Panc1 (cell line): ENCODE measurements around the gene KCNE4. TPM values are rescaled to one million over a fixed set of nuclear protein-coding genes. Genes with fewer than 3 reads are reported as not detected.
A peak's percentile ranks its signal among the peaks of the same experiment; 100 is the strongest.

Experiments used
- ATAC-seq: fragments of 200-7000 bp; cut with Tn5 transposase; 2 replicates; pipeline ENCODE4 v1.9.1; 2020; ENCODE audit warnings: mild to moderate bottlenecking, moderate library complexity
- Bru-seq: library from RNA; stranded (reverse); fragments of 400-500 nt; gene quantifications from one replicate; lab custom pipeline; 2021; lab: Mats Ljungman, UMichigan
- BruChase-seq, 2 experiments: library from RNA; stranded (reverse); fragments of 400-500 nt; gene quantifications; one replicate each; lab custom pipeline; 2021; lab: Mats Ljungman, UMichigan
- BruUV-seq: library from RNA; stranded (reverse); fragments of 400-500 nt; replicated peaks from 2 replicates; lab custom pipeline; 2021; lab: Mats Ljungman, UMichigan
- CTCF ChIA-PET: fragments of 300-600 bp; sonication (Branson Sonifier 250); formaldehyde crosslinking; loops from one replicate; lab custom pipeline; 2022; ENCODE audit warnings: antibody characterized with exemption; lab: Charles Lee
- POLR2A ChIA-PET: fragments of 300-600 bp; sonication (Branson Sonifier 250); formaldehyde crosslinking; loops from one replicate; lab custom pipeline; 2022; ENCODE audit warnings: antibody characterized with exemption; lab: Charles Lee
- DNase-seq: peaks from one replicate; pipeline ENCODE4 v3.0.0-alpha.2; 2010; ENCODE audit warnings: low read depth, low spot score
- H3K27ac ChIP-seq: 2 replicates; pipeline ENCODE4 v1.5.1; 2011; ENCODE audit warnings: mild to moderate bottlenecking, low read length, inconsistent platforms
- H3K27me3 ChIP-seq: fragments of 200-500 bp; sonication (Bioruptor generic); 2 replicates; pipeline ENCODE4 v1.6.0; 2014; ENCODE audit warnings: low read length, inconsistent platforms; ENCODE audit not compliant: control insufficient read depth, insufficient read depth
- H3K36me3 ChIP-seq: fragments of 200-500 bp; sonication (Bioruptor generic); 2 replicates; pipeline ENCODE4 v1.5.1; 2014; ENCODE audit warnings: inconsistent platforms, mild to moderate bottlenecking, low read length, moderate library complexity; ENCODE audit not compliant: control insufficient read depth, insufficient read depth
- H3K4me1 ChIP-seq: 2 replicates; pipeline ENCODE4 v1.5.1; 2011; ENCODE audit warnings: inconsistent platforms, mild to moderate bottlenecking, low read length, moderate library complexity; ENCODE audit not compliant: control insufficient read depth, insufficient read depth
- H3K4me3 ChIP-seq, 2 experiments: 2 replicates each; pipeline ENCODE4 v1.5.1; 2011 to 2012; ENCODE audit warnings: low read depth in 2 of 2, low read length in 2 of 2, mild to moderate bottlenecking in 2 of 2, inconsistent platforms in 1 of 2, moderate library complexity in 1 of 2
- H3K9me3 ChIP-seq: fragments of 200-500 bp; sonication (Bioruptor generic); 2 replicates; pipeline ENCODE4 v1.5.1; 2014; ENCODE audit warnings: low read depth, mild to moderate bottlenecking, inconsistent platforms, low read length, moderate library complexity; ENCODE audit not compliant: control insufficient read depth, insufficient read depth
- POLR2AphosphoS5 ChIP-seq: IDR thresholded peaks from 2 replicates; pipeline ENCODE4 v1.6.1; 2012; ENCODE audit warnings: mild to moderate bottlenecking, low read depth, low read length, moderate library complexity
- REST ChIP-seq, 2 experiments: IDR thresholded peaks; 2 replicates each; pipeline ENCODE4 v1.6.1; 2011 to 2012; ENCODE audit warnings: low read depth in 2 of 2, control low read depth in 1 of 2, low read length in 1 of 2, mild to moderate bottlenecking in 1 of 2, moderate library complexity in 1 of 2; ENCODE audit not compliant: insufficient read depth in 1 of 2
- SIN3A ChIP-seq: IDR thresholded peaks from 2 replicates; pipeline ENCODE4 v1.6.1; 2012; ENCODE audit warnings: low read depth, mild to moderate bottlenecking, low read length, moderate library complexity, borderline replicate concordance; ENCODE audit not compliant: insufficient read depth
- TCF7L2 ChIP-seq: IDR thresholded peaks from 2 replicates; pipeline ENCODE4 v1.6.1; 2011; ENCODE audit warnings: mild to moderate bottlenecking, low read depth, low read length, inconsistent platforms
- in situ Hi-C: cut with HindIII; loops from 2 replicates; pipeline ENCODE4 v1.10.0; 2016; ENCODE audit warnings: low sequenced_read_pairs, low pct_unique_long_range_greater_than_20kb
- intact Hi-C: fragments of 100-400 bp; cut with micrococcal nuclease; formaldehyde crosslinking; loops from one replicate; pipeline ENCODE4 v1.10.0; 2022; ENCODE audit not compliant: unreplicated experiment
- long read RNA-seq: library from polyadenylated mRNA; unstranded; transcript quantifications from one replicate; pipeline ENCODE4 v2.0.0, GENCODE V29; 2021; ENCODE audit not compliant: unreplicated experiment
- polyA plus RNA-seq: library from polyadenylated mRNA; unstranded; fragments of >200 nt; gene quantifications from one replicate; pipeline ENCODE4 v1.2.1, GENCODE V29; 2012; ENCODE audit warnings: missing spikeins; ENCODE audit not compliant: insufficient read length
- total RNA-seq: library from RNA; stranded (reverse); gene quantifications from one replicate; pipeline ENCODE4 v1.2.1, GENCODE V29; 2021; ENCODE audit not compliant: unreplicated experiment
- TF ChIP-seq, protein P1 (sequence below): fragments of 450-650 bp; IDR thresholded peaks from 2 replicates; pipeline ENCODE4 v1.5.1; 2017; ENCODE audit warnings: mild to moderate bottlenecking

The KCNE4 gene, protein sequence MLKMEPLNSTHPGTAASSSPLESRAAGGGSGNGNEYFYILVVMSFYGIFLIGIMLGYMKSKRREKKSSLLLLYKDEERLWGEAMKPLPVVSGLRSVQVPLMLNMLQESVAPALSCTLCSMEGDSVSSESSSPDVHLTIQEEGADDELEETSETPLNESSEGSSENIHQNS
- total RNA-seq (0.21 TPM), Bru-seq, nascent RNA (percentile 21 among the genes with signal in this experiment), BruChase-seq, experiment 1, labeled RNA remaining after a 2-hour chase (percentile 25 among the genes with signal in this experiment), BruChase-seq, experiment 2, labeled RNA remaining after a 6-hour chase (percentile 34 among the genes with signal in this experiment)
- polyA plus RNA-seq = 0.19 TPM
- long read RNA-seq, partial matches to known transcripts = 0 of 1 reads
- long read RNA-seq, other reads (novel, unspliced or antisense) = 1 of 1 reads

- Histone ChIP-seq H3K4me3 (peak within 1 kb of the TSS; percentile 19 to 61), H3K36me3 (no peaks in the 10 kb centered on the region), H3K27me3 (no peaks in the 10 kb centered on the region), H3K9me3 (no peaks in the 10 kb centered on the region), H3K27ac (no peak within 1 kb of the TSS), H3K4me1 (no peaks in the 10 kb centered on the region)
- in situ Hi-C loops = no loop called here
- CTCF ChIA-PET = no interaction called here
- POLR2A ChIA-PET = no interaction called here
- no TSS peak for BruUV-seq
- intact Hi-C loops = no loop called here
- peak; percentile 49 for ATAC-seq
- TF ChIP-seq, protein P1, sequence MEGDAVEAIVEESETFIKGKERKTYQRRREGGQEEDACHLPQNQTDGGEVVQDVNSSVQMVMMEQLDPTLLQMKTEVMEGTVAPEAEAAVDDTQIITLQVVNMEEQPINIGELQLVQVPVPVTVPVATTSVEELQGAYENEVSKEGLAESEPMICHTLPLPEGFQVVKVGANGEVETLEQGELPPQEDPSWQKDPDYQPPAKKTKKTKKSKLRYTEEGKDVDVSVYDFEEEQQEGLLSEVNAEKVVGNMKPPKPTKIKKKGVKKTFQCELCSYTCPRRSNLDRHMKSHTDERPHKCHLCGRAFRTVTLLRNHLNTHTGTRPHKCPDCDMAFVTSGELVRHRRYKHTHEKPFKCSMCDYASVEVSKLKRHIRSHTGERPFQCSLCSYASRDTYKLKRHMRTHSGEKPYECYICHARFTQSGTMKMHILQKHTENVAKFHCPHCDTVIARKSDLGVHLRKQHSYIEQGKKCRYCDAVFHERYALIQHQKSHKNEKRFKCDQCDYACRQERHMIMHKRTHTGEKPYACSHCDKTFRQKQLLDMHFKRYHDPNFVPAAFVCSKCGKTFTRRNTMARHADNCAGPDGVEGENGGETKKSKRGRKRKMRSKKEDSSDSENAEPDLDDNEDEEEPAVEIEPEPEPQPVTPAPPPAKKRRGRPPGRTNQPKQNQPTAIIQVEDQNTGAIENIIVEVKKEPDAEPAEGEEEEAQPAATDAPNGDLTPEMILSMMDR = no peak
- TF ChIP-seq SIN3A (no peak), TCF7L2 (no peak), POLR2AphosphoS5 (no peak), REST (IDR thresholded peaks at IDR 0.05; ENCODE audit: insufficient read depth in 1 of 2, low read depth in 2 of 2, low read length in 1 of 2) (no peak)
- no peak for DNase-seq
Observed at GRCh38 chr2:223051693-223052289, at the start of gene KCNE4. Gene KCNE4 (plus strand): TSS chr2:223052190. CDS start chr2:223052831, 641 bp downstream.

DNA sequence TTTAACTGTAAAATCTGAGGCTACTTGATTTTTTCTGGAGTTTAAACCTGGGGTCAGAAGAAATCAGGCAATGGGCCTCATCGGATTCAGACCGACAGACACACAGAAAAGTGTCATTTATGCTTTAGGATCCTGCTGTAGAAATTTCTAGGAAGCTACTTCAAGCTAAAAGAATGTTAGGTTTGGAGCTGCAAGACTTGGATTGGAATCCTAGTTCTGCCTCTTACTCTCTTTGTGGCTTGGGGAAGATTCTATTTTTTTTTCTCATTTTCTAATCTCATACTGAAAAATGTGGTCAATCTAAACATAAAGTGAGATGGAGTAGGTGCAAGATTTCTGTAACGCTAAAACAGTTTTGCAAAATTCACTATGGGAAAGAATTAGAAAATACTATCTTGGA lies 48.8 kb upstream of the KCNE4 start:
- in situ Hi-C loops (no loop called here), intact Hi-C loops (no loop called here)
- Histone ChIP-seq H3K9me3 (no peaks in the 10 kb centered on the region), H3K36me3 (no peaks in the 10 kb centered on the region), H3K4me3 (no peak overlapping the region), H3K27ac (no peak overlapping the region), H3K27me3 (no peaks in the 10 kb centered on the region), H3K4me1 (no peaks in the 10 kb centered on the region)
- no TSS peak for BruUV-seq
- ChIA-PET CTCF (no interaction called here), POLR2A (no interaction called here)
- DNase-seq (no peak), ATAC-seq (no peak)
- TF ChIP-seq, protein P1 = no peak
- no peak for TF ChIP-seq POLR2AphosphoS5
- TF ChIP-seq TCF7L2 = no peak
- no peak for TF ChIP-seq SIN3A
- TF ChIP-seq REST (IDR thresholded peaks at IDR 0.05; ENCODE audit: insufficient read depth in 1 of 2, low read depth in 2 of 2, low read length in 1 of 2) = no peak
